Stimulated activated CD4-positive, alpha-beta T cell treated with anti-CD3 and anti-CD28 coated beads, Interleukin-12 subunit alpha, Interleukin-12 subunit beta, amount 100 ng/mL, for 24 hours (primary cell): ENCODE measurements around the gene TACC2.
"Not testable (repeated sequence)": the region's sequence is repeated elsewhere in the genome, so short reads cannot be mapped to it uniquely, and the experiment has no call there.

Experiments
- DNase-seq, 2 experiments: peaks; one replicate each; pipeline ENCODE4 v3.0.0-alpha.2; 2020; ENCODE audit warnings: low read depth in 2 of 2

TACC2 gene

DNA sequence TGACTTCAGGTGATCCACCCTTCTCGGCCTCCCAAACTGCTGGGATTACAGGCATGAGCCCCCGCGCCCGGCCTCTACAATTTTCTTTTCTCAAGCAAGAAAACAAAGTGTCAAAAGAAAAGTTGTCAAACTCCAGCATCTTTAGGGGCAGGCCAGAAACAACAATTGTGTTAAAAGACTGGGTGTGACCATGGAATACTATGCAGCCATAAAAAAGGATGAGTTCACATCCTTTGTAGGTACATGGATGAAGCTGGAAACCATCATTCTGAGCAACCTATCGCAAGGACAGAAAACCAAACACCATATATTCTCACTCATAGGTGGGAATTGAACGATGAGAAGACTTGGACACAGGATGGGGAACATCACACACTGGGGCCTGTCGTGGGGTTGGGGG lies 34.3 kb downstream of the TACC2 start:
- DNase-seq, result not testable (repeated sequence)

DNA sequence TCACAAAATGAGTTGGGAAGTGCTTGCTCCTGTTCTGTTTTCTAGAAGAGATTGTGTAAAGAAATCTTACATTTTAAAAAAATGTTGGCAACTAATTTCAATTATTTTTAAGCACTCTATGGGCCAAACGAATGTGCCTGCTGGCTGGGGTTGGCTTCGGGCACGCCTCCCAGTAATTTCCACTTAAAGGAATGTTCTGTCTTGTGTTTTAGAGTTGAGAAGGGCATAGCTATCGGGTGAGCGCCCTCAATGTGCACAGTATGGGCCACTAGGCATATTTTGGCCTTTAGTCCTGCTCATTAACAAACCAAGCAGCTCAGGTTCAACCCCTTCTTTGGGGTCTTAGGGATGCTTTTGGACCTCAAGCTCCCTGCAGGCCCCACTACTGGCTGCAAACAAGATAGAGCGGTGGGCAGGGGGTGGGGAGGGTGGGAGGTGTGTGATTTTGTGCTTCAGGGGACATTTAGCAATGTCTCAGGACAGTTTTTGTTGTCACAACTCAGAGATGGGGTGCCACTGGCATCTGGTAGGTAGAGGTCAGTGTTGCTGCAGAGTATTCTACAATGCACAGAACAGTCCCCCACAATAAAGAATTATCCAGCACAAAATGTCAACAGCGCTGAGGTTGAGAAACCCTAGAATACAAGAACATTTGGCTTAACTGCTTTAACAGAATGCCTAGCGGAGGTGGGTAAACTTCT lies 40.7 kb downstream of the TACC2 start:
- DNase-seq, result no peak

DNA sequence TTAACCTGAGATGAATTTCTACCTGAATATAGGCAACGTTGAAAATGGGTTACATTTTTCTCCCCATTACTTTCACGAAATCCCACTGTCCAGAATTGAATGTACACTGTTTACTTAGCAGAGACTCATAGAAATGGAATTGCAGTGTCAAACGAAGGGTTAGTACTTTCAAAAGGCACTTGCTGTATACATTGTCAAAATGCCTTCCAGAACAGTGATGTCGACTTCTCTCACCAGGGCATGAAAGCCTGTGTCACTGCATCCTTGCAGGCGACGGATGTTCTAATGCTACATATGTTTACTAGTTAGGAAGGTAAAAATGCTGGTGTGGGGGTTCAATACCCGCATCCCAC lies 41.2 kb downstream of the TACC2 start:
- no peak for DNase-seq

DNA sequence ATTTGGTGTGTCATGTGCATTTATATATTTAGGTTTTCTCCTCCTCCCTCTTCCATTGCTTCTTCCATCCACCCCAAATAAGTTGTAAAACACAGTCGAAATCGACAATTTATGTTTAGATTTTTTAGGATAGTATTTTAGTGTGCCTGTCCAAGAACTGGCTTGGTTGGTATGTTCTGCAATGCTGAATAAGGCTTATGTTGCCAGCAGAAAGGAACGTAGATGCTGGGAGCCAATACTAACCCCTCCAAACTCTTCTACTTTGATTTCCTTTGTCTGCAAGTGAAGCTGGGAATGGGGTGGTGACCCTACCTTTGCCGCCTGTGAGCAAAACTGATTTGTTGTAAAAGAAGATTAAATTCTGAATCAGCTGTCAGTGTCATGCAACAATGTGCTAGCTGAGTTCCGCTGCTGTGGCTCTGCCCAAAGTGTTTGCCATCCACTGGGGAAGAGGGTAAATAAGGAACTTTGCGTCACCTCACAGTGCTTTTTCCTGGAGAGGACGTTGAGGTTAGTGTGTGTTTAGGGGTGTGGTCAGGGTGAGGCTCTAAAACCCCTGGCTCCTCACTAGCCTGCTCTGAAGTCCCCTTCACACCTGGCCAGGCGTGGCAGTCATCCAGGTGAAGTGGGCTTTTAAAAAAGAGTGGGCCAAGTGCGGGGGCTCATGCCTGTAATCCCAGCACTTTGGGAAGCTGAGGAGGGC lies 44.4 kb downstream of the TACC2 start:
- no peak for DNase-seq

DNA sequence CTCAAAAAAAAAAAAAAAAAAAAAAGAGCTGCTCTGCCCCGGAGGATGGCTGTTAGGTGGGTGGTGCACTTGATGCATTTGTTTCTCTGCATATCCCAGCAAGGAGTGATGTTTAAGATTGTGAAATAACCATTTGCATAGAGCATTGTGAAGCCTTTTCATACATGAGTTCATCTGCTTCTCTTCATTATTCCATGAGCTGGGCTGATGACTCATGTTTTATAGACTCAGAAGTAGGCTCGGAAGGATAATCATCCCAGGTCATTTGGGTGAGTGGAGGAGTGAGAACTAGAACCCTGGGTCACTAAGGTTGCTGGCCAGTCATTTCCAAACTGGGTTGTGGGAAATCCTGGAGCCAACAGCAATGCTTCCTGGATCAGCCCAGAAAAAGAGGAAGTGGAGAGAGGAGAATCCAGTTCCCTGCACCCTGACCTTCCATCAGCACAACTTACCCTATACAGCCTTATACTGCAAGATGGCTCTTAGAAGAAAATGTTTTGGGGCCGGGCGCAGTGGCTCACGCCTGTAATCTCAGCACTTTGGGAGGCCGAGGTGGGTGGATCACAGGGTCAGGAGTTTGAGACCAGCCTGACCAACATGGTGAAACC lies 45.3 kb downstream of the TACC2 start:
- no peak for DNase-seq

DNA sequence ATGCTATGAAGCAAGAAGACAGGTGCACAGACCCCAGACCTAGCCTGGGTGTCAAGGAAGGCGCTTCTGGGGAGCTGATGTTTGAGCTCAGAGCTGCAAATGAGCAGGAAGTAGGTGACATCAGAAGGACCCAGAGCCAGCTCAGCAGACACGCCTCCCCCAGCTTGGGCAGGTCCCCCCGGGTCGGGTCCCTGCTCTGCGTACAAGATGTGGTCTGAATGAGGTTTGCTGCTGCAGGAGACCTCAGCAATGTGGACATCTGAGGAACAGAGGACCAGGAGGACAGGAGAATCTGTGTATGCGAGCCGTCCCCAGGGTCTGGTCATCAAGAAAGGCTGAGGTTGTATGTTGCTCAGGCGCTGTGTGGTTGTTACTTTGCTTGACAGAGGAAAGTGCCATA lies 51.8 kb downstream of the TACC2 start:
- DNase-seq, result no peak

DNA sequence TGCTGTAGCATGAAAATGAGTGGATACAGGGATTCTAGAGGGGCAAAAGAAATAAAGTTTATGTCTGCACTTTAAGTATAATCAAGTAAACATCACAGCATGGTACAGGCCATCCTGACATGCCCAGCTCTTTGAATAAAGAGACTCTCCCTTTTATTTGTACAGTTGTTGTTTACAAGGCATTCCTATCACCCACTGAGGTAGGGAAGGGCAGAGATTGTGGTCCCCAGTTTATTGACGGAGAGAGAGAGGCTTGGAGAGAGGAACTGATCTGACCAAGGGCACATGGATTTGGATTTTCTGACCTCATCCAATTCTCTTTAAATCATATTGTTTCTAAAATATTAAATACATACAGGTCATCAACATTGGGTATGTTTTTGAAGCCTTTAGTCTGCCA lies 53.9 kb downstream of the TACC2 start:
- no peak for DNase-seq

DNA sequence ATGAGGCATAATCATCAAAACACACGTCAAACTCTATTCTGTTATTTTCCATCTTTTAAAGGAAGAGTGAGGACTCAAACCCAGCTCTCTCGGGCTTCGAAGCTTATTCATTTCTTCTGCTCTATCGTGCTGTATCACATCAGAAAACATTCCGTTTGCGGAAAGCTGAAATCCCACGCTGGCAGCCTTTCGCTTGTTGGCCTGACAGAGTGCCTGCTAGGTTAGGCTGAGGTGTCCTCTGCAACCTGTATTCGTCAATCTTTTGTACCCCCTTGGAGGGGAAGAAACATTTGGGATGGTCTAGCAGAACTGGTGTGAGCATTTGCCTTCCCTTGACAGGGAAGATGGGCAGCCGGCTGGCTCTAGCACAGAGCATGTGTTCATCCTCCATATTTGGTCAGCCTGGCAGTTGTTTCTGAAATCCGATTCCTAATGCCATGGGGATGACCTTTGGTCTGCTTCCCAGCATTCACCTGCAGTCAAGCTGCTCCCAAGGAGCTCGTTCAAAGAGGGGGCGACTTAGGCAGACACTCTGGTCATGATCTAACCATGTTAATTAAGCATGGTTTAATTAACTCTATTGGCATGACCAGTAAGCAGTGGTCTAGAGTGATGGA lies 55.2 kb downstream of the TACC2 start:
- DNase-seq, result no peak

DNA sequence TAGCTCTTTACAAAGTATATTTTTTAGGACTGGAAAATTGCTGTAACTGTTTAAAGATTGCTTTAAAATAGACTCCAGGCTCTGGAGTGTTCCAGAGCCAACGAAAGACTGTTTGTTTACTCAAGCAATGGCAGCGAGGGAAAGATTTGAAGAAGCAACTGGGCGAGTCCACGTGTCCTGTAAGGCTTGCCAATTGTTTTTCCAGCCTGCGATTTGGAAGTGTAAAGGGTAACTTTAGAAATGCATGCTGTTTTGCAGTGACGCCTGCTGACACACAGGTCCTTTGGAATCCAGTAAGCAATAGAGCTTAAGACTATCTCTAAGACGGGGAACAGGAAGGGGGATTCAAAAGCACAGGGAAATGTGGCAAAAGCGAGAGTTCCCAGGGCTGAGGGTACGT lies 55.8 kb downstream of the TACC2 start:
- no peak for DNase-seq

DNA sequence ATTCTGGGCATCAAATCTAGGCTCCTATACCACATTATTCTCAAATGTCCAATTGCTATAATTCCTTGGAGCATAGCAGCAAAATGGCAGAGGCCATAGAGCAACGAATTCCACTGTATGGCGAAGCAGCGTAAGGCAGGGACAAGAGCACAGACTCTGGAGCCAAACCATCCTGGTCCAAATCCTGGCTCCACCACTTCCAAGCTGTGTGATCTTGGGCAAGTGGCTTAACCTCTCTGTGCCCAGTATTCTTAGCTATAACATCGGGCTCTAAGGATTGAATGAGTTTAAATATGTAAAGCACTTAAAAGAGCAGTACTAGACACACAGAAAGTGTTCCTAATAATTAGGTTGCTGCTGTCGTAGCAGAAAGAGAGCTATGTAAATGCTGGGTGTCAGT lies 56.2 kb downstream of the TACC2 start:
- no peak for DNase-seq

DNA sequence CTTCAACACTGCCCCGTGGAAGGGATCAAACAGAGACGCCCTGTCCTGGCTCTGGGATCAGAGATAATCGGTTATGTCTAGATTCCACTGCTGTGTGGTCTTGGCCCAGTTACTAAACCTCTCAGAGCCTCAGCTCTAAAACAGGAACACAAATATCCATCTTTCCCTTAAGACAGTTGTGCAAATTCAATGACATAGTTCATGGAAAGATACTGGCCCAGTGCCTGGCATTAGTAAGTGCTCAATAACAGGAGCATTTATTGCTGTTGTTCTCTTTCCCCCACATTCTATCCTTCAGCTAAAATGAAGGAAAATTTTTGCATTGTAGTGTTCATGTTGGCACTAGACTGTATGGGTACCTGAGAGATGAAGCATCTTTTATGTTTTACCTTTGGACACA lies 58.6 kb downstream of the TACC2 start:
- no peak for DNase-seq

DNA sequence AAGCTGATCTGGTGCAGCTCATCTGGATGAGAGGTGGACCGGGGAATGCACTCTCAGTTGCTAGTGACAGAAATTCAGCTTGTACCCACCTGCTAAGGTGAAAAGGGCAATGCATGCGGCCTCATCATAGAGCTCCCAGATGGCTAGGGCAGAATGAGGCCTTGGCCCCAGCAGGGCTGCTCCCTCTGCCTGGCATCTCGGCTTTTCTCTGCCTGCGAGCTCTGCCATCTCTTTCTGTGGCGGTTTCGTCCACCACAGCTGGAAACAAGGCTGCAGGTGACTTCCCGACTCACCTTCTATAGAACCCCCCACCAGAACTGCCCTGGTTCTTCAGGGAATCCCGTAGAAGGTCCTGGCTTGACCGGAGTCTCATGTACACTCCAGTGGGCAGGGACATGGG lies 60.1 kb downstream of the TACC2 start:
- no peak for DNase-seq

DNA sequence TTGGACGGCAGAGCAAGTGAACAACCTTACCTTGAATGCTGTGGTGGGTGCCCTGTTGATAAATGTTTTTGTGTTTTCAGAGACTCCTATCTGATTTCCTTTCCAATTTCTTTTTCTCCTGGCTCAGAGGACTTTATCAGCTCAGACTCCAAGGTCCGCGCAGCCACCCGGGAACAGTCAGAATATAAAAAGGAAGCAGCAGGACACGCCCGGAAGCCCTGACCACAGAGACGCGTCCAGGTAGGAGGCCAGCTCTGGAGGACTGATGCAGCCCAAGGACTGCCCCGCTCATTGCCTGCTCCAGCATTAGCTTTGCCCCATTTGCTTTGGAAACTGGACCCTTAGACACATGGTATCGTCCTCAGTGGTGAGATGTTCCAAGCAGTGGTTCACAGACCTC lies 61.3 kb downstream of the TACC2 start:
- DNase-seq, result no peak

DNA sequence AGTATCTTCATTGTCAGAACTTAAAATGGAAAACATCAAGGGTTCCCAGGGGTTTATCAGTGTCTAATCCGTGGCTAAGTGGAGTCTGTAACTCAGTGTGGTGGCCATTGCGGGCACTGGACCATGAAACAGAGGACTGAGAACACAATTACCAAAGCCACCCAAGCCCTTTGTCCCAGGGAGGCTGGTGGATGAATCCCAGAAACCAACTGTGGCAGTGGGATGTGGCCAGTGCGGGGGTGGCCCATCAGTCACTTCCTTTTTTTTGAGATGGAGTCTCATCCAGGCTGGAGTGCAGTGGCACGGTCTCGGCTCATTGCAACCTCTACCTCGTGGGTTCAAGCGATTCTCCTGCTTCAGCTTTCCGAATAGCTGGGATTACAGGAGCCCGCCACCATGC lies 61.8 kb downstream of the TACC2 start:
- no peak for DNase-seq

DNA sequence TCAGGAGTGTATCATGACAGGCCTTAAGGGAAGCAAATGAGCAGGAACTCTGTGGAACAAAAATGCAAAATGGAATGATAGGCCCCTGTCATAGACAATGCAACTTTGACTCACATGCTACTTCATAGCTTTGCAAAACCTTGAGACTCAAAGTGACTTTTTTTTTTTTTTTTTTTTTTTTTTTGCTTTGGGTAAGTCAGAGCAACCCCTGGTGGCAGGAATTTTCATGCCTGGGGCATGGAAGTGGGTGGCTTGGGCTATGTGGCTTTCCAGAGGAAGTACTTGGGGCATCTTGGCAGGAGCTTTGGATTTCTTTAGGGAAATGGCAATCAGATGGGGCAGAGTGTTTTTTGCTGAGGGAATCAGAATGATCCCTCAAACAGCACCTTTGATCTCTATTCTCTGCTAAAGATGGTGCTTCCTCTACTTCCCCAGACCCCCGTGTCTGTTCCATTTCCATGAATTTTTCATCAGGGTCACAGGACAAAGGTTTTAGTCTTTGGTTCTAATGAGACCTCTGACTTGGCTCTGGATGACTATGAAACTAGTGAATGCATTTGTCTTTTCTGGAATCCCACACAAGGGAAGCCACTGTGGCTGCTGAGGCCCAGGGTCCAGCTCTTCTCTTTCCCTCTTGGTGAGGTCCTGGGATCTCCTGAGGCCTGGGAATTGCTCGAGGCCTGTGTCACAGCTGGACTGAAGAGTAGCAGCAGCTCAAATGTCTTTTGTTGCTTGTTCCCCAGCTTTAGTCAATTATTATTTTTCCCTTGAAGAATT lies 62.8 kb downstream of the TACC2 start:
- no peak for DNase-seq

DNA sequence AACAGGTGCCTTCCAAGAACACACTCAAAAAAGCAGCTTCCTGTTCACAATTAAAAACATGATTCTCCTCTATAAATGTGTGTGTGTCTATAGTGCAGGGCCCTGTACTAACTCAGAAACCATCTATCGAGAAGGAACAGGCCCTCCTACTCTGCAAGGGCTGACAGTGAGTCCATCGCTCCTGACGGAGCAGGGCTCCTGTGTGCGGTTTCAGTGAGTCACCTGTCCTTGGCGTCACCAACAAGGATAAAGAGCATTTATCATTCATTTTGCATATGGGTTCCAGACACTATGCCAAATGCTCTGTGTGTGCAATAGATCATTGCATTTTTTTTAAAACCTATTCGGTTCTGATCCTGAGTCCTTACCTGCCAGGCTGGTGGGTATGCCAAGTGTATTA lies 63.7 kb downstream of the TACC2 start:
- no peak for DNase-seq

DNA sequence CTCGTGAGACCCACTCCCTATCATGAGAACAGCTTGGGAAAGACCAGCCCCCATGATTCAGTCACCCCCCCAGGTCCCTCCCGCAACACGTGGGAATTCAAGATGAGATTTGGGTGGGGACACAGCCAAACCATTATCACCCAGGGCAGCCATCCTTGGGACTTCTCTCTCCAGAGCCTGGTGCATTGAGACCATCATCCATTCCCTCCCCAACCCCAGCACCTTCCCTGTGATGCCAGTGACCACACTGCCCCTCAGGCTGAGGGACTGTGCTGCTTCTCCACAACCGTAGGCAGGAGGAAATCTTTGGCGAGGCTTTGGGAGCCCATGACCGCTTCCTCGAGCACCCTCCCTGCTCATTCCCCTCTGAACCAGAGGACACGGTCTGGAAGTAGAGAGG lies 64.4 kb downstream of the TACC2 start:
- DNase-seq, result no peak

DNA sequence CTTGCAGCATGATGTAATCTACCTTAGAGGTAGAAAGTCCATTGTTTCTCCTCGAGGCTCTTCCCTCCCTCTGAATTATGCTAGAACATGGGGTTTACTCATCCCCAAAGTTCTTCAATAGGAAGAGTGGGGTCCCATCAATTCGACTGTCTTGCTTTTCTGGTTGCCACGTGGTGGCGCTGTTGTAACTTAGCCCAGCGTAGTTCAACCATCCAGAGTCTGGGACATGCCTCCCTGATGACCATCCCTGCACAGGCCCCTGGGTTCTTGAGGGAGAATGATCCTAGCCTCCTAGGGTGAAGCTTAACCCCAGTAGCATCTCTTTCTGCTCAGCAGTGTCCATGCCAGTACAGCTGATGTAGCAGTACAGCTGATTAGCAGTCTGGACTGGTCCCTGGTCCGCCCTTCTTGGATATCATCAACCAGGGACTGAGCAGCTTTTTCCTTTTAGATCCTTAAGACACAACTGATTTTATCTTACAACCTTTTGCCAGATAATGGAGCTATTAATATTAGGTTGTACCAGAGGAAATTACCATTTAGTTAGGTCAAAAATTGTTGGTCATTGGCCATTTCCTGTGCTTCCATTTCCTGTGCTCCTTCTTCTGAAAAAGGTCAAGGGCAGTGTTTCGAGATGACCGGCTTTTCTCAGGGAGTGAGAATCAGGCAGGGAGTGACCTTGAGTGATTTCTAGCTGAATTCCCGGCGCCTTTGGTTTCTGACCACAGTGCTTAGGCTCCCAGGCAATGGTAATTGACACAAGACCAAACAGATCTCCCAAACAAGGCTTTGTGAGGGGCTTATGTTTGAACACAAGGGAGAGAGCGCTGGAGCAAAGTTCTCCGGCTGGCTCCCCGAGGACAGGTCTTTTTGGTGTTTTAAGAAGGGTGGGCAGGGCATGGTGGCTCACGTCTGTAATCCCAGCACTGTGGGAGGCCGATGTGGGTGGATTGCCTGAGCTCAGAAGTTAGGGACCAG lies 65.4 kb downstream of the TACC2 start:
- peak in 1 of 2 experiments; percentile 1 for DNase-seq

DNA sequence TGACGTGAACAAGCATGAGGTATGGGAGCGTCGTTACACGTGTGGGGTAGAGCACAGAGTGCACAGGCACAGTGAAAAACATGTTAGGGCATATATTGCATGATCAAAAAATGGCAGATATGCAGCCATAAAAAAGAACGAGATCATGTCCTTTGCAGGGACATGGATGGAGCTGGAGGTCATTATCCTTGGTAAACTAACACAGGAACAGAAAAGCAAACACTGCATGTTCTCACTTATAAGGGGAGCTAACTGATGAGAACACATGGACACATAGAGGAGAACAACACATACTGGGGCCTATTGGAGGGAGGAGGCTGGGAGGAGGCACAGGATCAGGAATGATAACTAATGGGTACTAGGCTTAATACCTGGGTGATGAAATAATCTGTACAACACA lies 66.3 kb downstream of the TACC2 start:
- no peak for DNase-seq

DNA sequence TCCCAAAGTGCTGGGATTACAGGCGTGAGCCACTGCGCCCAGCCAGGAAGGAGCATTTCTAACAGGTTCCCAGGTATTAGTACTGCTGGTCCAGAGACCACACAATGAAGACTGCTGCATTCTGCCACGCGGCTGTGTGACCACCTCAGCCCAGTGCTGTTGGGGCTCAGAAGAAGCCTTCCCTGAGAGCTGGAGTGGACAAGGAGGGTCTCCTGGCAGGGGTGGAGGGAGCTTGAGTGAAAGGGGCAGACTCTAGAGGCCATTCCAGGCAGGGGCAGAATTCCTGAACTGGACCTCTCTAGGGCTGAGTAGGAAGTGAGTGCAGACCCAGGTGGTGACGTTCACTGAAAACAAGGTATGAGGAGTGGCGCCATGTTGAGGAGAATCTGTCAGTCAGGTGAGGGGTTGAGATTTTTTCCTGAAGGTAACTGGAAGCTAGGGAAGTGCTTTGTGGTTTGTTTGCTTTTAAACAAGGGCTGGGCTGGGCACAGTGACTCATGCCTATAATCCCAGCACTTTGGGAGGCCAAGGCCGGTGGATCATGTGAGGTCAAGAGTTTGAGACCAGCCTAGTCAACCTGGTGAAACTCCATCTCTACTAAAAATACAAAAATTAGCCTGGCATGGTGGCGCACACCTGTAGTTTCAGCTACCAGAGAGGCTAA lies 67.6 kb downstream of the TACC2 start:
- no peak for DNase-seq
